PC-9 (cell line): Measurements from ENCODE around the gene DGLUCY. TPM values are rescaled to one million over a fixed set of nuclear protein-coding genes. Genes with fewer than 3 reads are reported as not detected.

Experiments used
- BruUV-seq: library from RNA; stranded (reverse); fragments of 400-500 nt; replicated peaks from 2 replicates; lab custom pipeline; 2021; lab: Mats Ljungman, UMichigan
- CTCF ChIA-PET: fragments of 300-600 bp; sonication (Branson Sonifier 250); formaldehyde crosslinking; loops from one replicate; lab custom pipeline; 2022; ENCODE audit warnings: antibody characterized with exemption; lab: Charles Lee
- POLR2A ChIA-PET: fragments of 300-600 bp; sonication (Branson Sonifier 250); formaldehyde crosslinking; loops from one replicate; lab custom pipeline; 2022; ENCODE audit warnings: antibody characterized with exemption; ENCODE audit not compliant: unreplicated experiment; lab: Charles Lee
- DNase-seq, 2 experiments: peaks; one replicate each; pipeline versions ENCODE4 v3.0.0 to v3.0.0-alpha.2; 2015 to 2022; ENCODE audit warnings: mixed read lengths in 1 of 2
- H2AFZ ChIP-seq: fragments of 200-600 bp; sonication (generic); 2 replicates; pipeline ENCODE4 v1.8.1; 2017; ENCODE audit warnings: antibody characterized with exemption
- H3F3A ChIP-seq: fragments of 200-600 bp; sonication (generic); 2 replicates; pipeline ENCODE4 v1.8.1; 2017; ENCODE audit warnings: antibody characterized with exemption, mild to moderate bottlenecking, low read depth; ENCODE audit not compliant: insufficient read depth
- H3K27ac ChIP-seq: fragments of 200-600 bp; sonication (generic); 2 replicates; pipeline ENCODE4 v1.6.1; 2016; ENCODE audit warnings: mixed run types
- H3K27me3 ChIP-seq: fragments of 200-600 bp; sonication (generic); 2 replicates; pipeline ENCODE4 v1.6.1; 2016; ENCODE audit warnings: low read depth, mixed run types; ENCODE audit not compliant: insufficient read depth
- H3K36me3 ChIP-seq: fragments of 200-600 bp; sonication (generic); 2 replicates; pipeline ENCODE4 v1.6.1; 2016; ENCODE audit warnings: low read depth, mixed run types
- H3K4me1 ChIP-seq: fragments of 200-600 bp; sonication (generic); replicated peaks from 2 replicates; pipeline ENCODE4 v1.6.1; 2016; ENCODE audit warnings: mixed run types; ENCODE audit not compliant: insufficient read depth
- H3K4me2 ChIP-seq: fragments of 200-600 bp; sonication (generic); 2 replicates; pipeline ENCODE4 v1.6.1; 2017; ENCODE audit warnings: mixed run types
- H3K4me3 ChIP-seq: fragments of 200-600 bp; sonication (generic); 2 replicates; pipeline ENCODE4 v1.6.1; 2016; ENCODE audit warnings: mixed run types
- H3K79me2 ChIP-seq: fragments of 200-600 bp; sonication (generic); 2 replicates; pipeline ENCODE4 v1.6.1; 2017; ENCODE audit warnings: low read depth, mixed run types
- H3K9me2 ChIP-seq: fragments of 200-600 bp; sonication (generic); 2 replicates; pipeline ENCODE4 v1.8.1; 2017; ENCODE audit warnings: mild to moderate bottlenecking; ENCODE audit not compliant: insufficient read depth
- H3K9me3 ChIP-seq: fragments of 200-600 bp; sonication (generic); 2 replicates; pipeline ENCODE4 v1.8.1; 2016; ENCODE audit warnings: low read depth; ENCODE audit not compliant: insufficient read depth
- H4K20me1 ChIP-seq: fragments of 200-600 bp; sonication (generic); 2 replicates; pipeline ENCODE4 v1.8.1; 2017; ENCODE audit not compliant: insufficient read depth
- EZH2 ChIP-seq: fragments of 200-600 bp; sonication (generic); IDR thresholded peaks from 2 replicates; pipeline ENCODE4 v1.8.0; 2017; ENCODE audit warnings: antibody characterized with exemption, low read depth
- intact Hi-C: fragments of 100-400 bp; cut with micrococcal nuclease; formaldehyde crosslinking; loops from one replicate; pipeline ENCODE4 v1.10.0; 2022; ENCODE audit not compliant: unreplicated experiment
- total RNA-seq: library from RNA; stranded (reverse); gene quantifications from 2 replicates; pipeline ENCODE4 v1.2.3, GENCODE V29; 2021
- TF ChIP-seq, protein P1 (sequence below): fragments of 200-600 bp; sonication (generic); conservative IDR thresholded peaks from 2 replicates; pipeline ENCODE4 v1.6.1; 2017; ENCODE audit warnings: mixed run types, antibody characterized with exemption, mild to moderate bottlenecking, moderate library complexity

Gene DGLUCY
- total RNA-seq, 1 experiment from 2014 or later: 15.9 TPM

GRCh38 chr14:91261986-91262549 is 148.2 kb downstream of the DGLUCY start:
- Histone ChIP-seq H3K9me3 (no peaks in the 10 kb centered on the region), H3K36me3 (no peaks in the 10 kb centered on the region), H3K9me2 (no peaks in the 10 kb centered on the region), H3K27ac (no peak overlapping the region), H4K20me1 (no peaks in the 10 kb centered on the region), H3F3A (no peaks in the 10 kb centered on the region), H3K79me2 (no peaks in the 10 kb centered on the region), H3K4me1 (no peaks in the 10 kb centered on the region), H3K4me3 (no peak overlapping the region), H3K27me3 (no peaks in the 10 kb centered on the region), H2AFZ (no peak overlapping the region), H3K4me2 (no peak overlapping the region)
- no TSS peak for BruUV-seq
- ChIA-PET POLR2A (no interaction called here), CTCF (no interaction called here)
- intact Hi-C loops: no loop called here
- DNase-seq: no peak
- TF ChIP-seq, protein P1, sequence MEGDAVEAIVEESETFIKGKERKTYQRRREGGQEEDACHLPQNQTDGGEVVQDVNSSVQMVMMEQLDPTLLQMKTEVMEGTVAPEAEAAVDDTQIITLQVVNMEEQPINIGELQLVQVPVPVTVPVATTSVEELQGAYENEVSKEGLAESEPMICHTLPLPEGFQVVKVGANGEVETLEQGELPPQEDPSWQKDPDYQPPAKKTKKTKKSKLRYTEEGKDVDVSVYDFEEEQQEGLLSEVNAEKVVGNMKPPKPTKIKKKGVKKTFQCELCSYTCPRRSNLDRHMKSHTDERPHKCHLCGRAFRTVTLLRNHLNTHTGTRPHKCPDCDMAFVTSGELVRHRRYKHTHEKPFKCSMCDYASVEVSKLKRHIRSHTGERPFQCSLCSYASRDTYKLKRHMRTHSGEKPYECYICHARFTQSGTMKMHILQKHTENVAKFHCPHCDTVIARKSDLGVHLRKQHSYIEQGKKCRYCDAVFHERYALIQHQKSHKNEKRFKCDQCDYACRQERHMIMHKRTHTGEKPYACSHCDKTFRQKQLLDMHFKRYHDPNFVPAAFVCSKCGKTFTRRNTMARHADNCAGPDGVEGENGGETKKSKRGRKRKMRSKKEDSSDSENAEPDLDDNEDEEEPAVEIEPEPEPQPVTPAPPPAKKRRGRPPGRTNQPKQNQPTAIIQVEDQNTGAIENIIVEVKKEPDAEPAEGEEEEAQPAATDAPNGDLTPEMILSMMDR: no peak
- no peak for TF ChIP-seq EZH2

DNA sequence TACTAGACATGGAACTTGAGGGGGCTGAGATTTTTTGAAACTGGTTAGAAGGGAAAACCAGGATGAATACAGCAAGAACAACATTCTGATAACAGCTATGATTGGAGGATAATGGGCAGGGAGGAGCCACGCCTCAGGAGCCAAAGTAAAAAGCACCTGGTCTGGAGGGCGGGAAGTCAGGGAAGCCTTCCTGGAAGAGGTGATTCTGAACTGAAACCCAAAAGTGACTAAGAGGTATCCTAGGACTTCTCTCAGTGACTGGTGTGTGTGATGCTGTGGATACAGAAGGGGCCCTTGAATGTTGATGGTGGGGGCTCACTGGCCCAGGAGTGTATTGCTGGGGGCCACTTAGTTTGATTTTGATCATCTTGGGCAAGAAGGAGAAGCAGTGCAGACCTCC is 149.5 kb downstream of the DGLUCY start:
- no peak overlapping the region for H2AFZ ChIP-seq
- intact Hi-C loops: no loop called here
- no peaks in the 10 kb centered on the region for H3K9me3 ChIP-seq
- no peaks in the 10 kb centered on the region for H3K9me2 ChIP-seq
- H3K36me3 ChIP-seq: no peaks in the 10 kb centered on the region
- BruUV-seq: no TSS peak
- no peak overlapping the region for H3K27ac ChIP-seq
- CTCF ChIA-PET: no interaction called here
- H3F3A ChIP-seq: no peaks in the 10 kb centered on the region
- no peaks in the 10 kb centered on the region for H3K27me3 ChIP-seq
- no peak for DNase-seq
- H3K4me2 ChIP-seq: no peak overlapping the region
- no peaks in the 10 kb centered on the region for H4K20me1 ChIP-seq
- no peaks in the 10 kb centered on the region for H3K4me1 ChIP-seq
- H3K79me2 ChIP-seq: no peaks in the 10 kb centered on the region
- POLR2A ChIA-PET: no interaction called here
- TF ChIP-seq, protein P1: no peak
- no peak overlapping the region for H3K4me3 ChIP-seq

DNA sequence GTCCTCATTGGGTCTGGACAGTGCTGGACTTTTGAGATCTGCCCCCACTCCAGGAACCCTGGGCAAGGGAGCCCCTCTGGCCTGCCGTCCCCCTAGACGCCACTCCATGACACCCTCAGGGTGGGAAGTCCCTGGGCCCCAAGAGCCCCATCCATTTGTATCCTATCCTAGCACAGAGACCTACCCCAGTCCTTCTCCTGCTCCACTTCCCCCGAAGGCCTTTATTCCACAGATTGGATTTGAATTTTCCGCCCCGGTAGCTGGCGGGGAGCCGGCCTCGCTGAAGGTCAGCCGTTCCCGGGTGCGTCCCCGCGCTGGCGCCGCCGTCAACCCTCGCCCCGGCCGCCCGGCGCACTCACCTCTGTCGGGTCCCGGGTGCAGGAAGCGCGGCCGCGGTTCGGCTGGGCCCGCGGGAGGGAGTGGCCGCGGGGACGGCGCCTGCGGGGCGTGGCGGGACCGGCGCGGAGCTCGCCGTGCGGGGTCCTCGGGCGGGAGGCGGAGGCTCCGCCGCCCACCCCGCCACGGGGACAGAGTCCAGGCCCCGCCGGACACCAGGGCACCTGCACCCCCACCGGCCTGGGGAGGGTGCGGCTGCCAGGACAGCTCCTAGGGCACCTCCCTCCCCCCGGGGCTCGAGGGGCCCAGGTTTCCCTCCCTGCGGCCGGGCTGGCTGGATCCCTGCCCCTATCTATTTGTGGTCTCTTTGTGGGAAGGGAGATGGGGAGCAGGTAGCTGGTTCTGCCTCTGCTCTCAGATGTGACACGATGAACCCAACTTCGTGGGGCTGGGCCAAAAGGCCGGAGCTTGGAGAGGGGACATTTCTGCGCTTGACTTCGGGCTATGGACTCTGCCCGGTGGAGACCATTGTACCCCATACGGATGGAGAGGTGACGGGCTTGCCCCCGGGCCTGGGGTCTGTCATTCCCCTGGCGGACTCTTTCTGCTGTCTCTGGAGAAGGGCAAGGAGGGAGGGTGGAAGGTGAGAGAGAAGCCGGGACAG is 150.6 kb downstream of the DGLUCY start:
- H3K4me3 ChIP-seq: no peak overlapping the region
- no peaks in the 10 kb centered on the region for H3F3A ChIP-seq
- no peaks in the 10 kb centered on the region for H3K9me2 ChIP-seq
- CTCF ChIA-PET: no interaction called here
- TF ChIP-seq, protein P1: no peak
- TF ChIP-seq EZH2: no peak
- no peaks in the 10 kb centered on the region for H3K4me1 ChIP-seq
- no peaks in the 10 kb centered on the region for H3K9me3 ChIP-seq
- POLR2A ChIA-PET: no interaction called here
- H2AFZ ChIP-seq: no peak overlapping the region
- H3K79me2 ChIP-seq: no peaks in the 10 kb centered on the region
- intact Hi-C loops: no loop called here
- peak in 1 of 2 experiments; percentile 2 for DNase-seq
- H4K20me1 ChIP-seq: no peaks in the 10 kb centered on the region
- H3K27ac ChIP-seq: no peak overlapping the region
- no peaks in the 10 kb centered on the region for H3K27me3 ChIP-seq
- no peak overlapping the region for H3K4me2 ChIP-seq
- H3K36me3 ChIP-seq: no peaks in the 10 kb centered on the region
- BruUV-seq: no TSS peak
